GM13976 (cell line): Measurements from ENCODE around the gene XRCC3.
A peak's percentile ranks its signal among the peaks of the same experiment; 100 is the strongest.

Source experiments
- DNase-seq: peaks from one replicate; pipeline ENCODE4 v3.0.0; 2012; ENCODE audit warnings: low spot score
- CTCF ChIP-seq: IDR thresholded peaks from 2 replicates; pipeline ENCODE4 v1.5.1; 2012; ENCODE audit warnings: borderline replicate concordance, mild to moderate bottlenecking; ENCODE audit not compliant: insufficient read depth; ENCODE audit errors: extremely low read depth, missing control alignments, control extremely low read depth
- in situ Hi-C: fragments of 300-500 bp; cut with MboI; formaldehyde crosslinking; loops from one replicate; pipeline ENCODE4 v1.12.0; 2022; ENCODE audit warnings: low sequenced_read_pairs, mixed read lengths, inconsistent platforms; ENCODE audit not compliant: unreplicated experiment

Gene XRCC3

GRCh38 chr14:103683139-103683538 lies 32.1 kb downstream of the XRCC3 start:
- in situ Hi-C loops: no loop called here
- no peak for TF ChIP-seq CTCF
- no peak for DNase-seq

GRCh38 chr14:103680491-103681231 lies 34.6 kb downstream of the XRCC3 start:
- in situ Hi-C loops: no loop called here
- no peak for TF ChIP-seq CTCF
- DNase-seq: no peak

GRCh38 chr14:103679351-103679750 lies 35.9 kb downstream of the XRCC3 start:
- in situ Hi-C loops: no loop called here

GRCh38 chr14:103676881-103677675 lies 38.2 kb downstream of the XRCC3 start:
- no peak for TF ChIP-seq CTCF
- in situ Hi-C loops: no loop called here
- DNase-seq: no peak

More at GRCh38 chr14:103679351-103679750, 35.9 kb downstream of the XRCC3 start:
- peak; percentile 46 for TF ChIP-seq CTCF
- peak; percentile 82 for DNase-seq

- DNase-seq: no peak
- no peak for TF ChIP-seq CTCF
- in situ Hi-C loops: no loop called here
Measured at GRCh38 chr14:103675957-103676356, 39.3 kb downstream of the XRCC3 start.

GRCh38 chr14:103671911-103672310 lies 43.3 kb downstream of the XRCC3 start:
- DNase-seq: no peak
- in situ Hi-C loops: no loop called here
- no peak for TF ChIP-seq CTCF
